Measurements from ENCODE around the gene COX6B2.

DNA sequence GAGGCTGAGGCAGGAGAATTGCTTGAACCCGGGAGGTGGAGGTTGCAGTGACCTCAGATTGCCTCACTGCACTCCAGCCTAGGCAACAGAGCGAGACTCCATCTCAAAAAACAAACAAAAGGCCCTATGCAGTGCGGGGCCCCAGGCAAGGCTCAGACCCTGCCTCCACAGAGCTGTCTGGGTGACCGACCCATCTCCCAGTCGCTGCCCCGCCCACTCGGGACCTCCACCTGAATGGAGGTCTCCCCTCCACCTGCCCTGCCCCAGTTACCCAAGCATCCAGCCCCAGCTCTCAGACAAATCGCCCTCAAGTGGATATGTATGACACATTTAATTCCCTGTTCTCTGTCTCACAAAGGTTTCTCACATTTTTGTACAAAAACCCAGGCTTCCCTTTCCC, 10.7 kb upstream of the COX6B2 start:
- TF ChIP-seq CTCF (IDR thresholded peaks at IDR 0.05): no peak
- TF ChIP-seq ZFX (IDR thresholded peaks at IDR 0.05; ENCODE audit: borderline replicate concordance): no peak

All from 22Rv1 (cell line).